Measurements from ENCODE around the gene RPRD2. TPM values are rescaled to one million over a fixed set of nuclear protein-coding genes. Genes with fewer than 3 reads are reported as not detected.

Gene RPRD2
- total RNA-seq, 1 donor from 2014 or later: 29.6 TPM

GRCh38 chr1:150397392-150398032 lies 33.6 kb downstream of the RPRD2 start:
- Mint-ChIP-seq H3K27me3 (ENCODE audit: unreplicated experiment) (no peaks in the 10 kb centered on the region), H3K4me3 (ENCODE audit: unreplicated experiment) (no peak overlapping the region), H3K27ac (ENCODE audit: unreplicated experiment) (no peak overlapping the region), H3K4me1 (ENCODE audit: unreplicated experiment) (no peaks in the 10 kb centered on the region), H3K36me3 (ENCODE audit: low read depth, unreplicated experiment) (peaks cover 6% of the 10 kb centered on the region), H3K9me3 (ENCODE audit: unreplicated experiment) (no peaks in the 10 kb centered on the region)
- no peak for DNase-seq (ENCODE audit: low spot score)
- no peak for TF ChIP-seq CTCF (IDR thresholded peaks at IDR 0.05; ENCODE audit: unreplicated experiment)

GRCh38 chr1:150404465-150404864 lies 40.5 kb downstream of the RPRD2 start:
- no peak for TF ChIP-seq CTCF (IDR thresholded peaks at IDR 0.05; ENCODE audit: unreplicated experiment)
- DNase-seq (ENCODE audit: low spot score): no peak
- no peak overlapping the region for H3K4me3 Mint-ChIP-seq (ENCODE audit: unreplicated experiment)
- H3K9me3 Mint-ChIP-seq (ENCODE audit: unreplicated experiment): no peaks in the 10 kb centered on the region
- H3K36me3 Mint-ChIP-seq (ENCODE audit: low read depth, unreplicated experiment): no peaks in the 10 kb centered on the region
- H3K27me3 Mint-ChIP-seq (ENCODE audit: unreplicated experiment): peaks cover 1% of the 10 kb centered on the region
- no peak overlapping the region for H3K27ac Mint-ChIP-seq (ENCODE audit: unreplicated experiment)
- H3K4me1 Mint-ChIP-seq (ENCODE audit: unreplicated experiment): peaks cover 2% of the 10 kb centered on the region

- Mint-ChIP-seq H3K4me3 (ENCODE audit: unreplicated experiment) (no peak overlapping the region), H3K9me3 (ENCODE audit: unreplicated experiment) (no peaks in the 10 kb centered on the region), H3K36me3 (ENCODE audit: low read depth, unreplicated experiment) (no peaks in the 10 kb centered on the region), H3K27ac (ENCODE audit: unreplicated experiment) (no peak overlapping the region), H3K4me1 (ENCODE audit: unreplicated experiment) (peaks cover 5% of the 10 kb centered on the region), H3K27me3 (ENCODE audit: unreplicated experiment) (peaks cover 1% of the 10 kb centered on the region)
- no peak for DNase-seq (ENCODE audit: low spot score)
- no peak for TF ChIP-seq CTCF (IDR thresholded peaks at IDR 0.05; ENCODE audit: unreplicated experiment)
Observed at GRCh38 chr1:150405660-150406059, 41.7 kb downstream of the RPRD2 start.

GRCh38 chr1:150406483-150406882 lies 42.5 kb downstream of the RPRD2 start:
- no peak for DNase-seq (ENCODE audit: low spot score)
- TF ChIP-seq CTCF (IDR thresholded peaks at IDR 0.05; ENCODE audit: unreplicated experiment): no peak
- peaks cover 1% of the 10 kb centered on the region for H3K27me3 Mint-ChIP-seq (ENCODE audit: unreplicated experiment)
- H3K9me3 Mint-ChIP-seq (ENCODE audit: unreplicated experiment): no peaks in the 10 kb centered on the region
- H3K4me1 Mint-ChIP-seq (ENCODE audit: unreplicated experiment): peaks cover 5% of the 10 kb centered on the region
- no peaks in the 10 kb centered on the region for H3K36me3 Mint-ChIP-seq (ENCODE audit: low read depth, unreplicated experiment)
- H3K4me3 Mint-ChIP-seq (ENCODE audit: unreplicated experiment): no peak overlapping the region
- H3K27ac Mint-ChIP-seq (ENCODE audit: unreplicated experiment): no peak overlapping the region

GRCh38 chr1:150407330-150407729 lies 43.4 kb downstream of the RPRD2 start:
- no peak for DNase-seq (ENCODE audit: low spot score)
- no peak for TF ChIP-seq CTCF (IDR thresholded peaks at IDR 0.05; ENCODE audit: unreplicated experiment)
- Mint-ChIP-seq H3K4me3 (ENCODE audit: unreplicated experiment) (no peak overlapping the region), H3K27ac (ENCODE audit: unreplicated experiment) (peak overlapping the region; percentile 13), H3K9me3 (ENCODE audit: unreplicated experiment) (no peaks in the 10 kb centered on the region), H3K27me3 (ENCODE audit: unreplicated experiment) (peaks cover 1% of the 10 kb centered on the region), H3K4me1 (ENCODE audit: unreplicated experiment) (peaks cover 5% of the 10 kb centered on the region), H3K36me3 (ENCODE audit: low read depth, unreplicated experiment) (no peaks in the 10 kb centered on the region)
